Natural killer cell (primary cell): ENCODE results near the gene APBA2. TPM values are rescaled to one million over a fixed set of nuclear protein-coding genes. Genes with fewer than 3 reads are reported as not detected.

Source experiments
- ATAC-seq, 3 donors: fragments of 150-1000 bp in 2 of 3; fragments of 200-7000 bp in 1 of 3; cut with Tn5 transposase; 1 replicate in 1 of 3; 2 replicates in 2 of 3; pipeline ENCODE4 v1.10.0; 2021; ENCODE audit warnings: mild to moderate bottlenecking in 2 of 3, moderate library complexity in 2 of 3
- DNase-seq, 2 donors: peaks; one replicate each; pipeline versions ENCODE4 v3.0.0 to v3.0.0-alpha.2; 2013 to 2021; ENCODE audit warnings: mixed read lengths in 1 of 2
- H3K27ac ChIP-seq: one replicate; pipeline ENCODE4 v1.5.1; 2013; ENCODE audit warnings: mild to moderate bottlenecking, low read length
- H3K27me3 ChIP-seq: one replicate; pipeline ENCODE4 v1.6.1; 2013; ENCODE audit warnings: low read length; ENCODE audit not compliant: control insufficient read depth, insufficient read depth
- H3K36me3 ChIP-seq: one replicate; pipeline ENCODE4 v1.6.1; 2013; ENCODE audit warnings: low read length; ENCODE audit not compliant: control insufficient read depth, insufficient read depth
- H3K4me1 ChIP-seq: one replicate; pipeline ENCODE4 v1.6.1; 2013; ENCODE audit warnings: low read length; ENCODE audit not compliant: control insufficient read depth, insufficient read depth
- H3K4me3 ChIP-seq: one replicate; pipeline ENCODE4 v1.5.1; 2013; ENCODE audit warnings: low read length
- H3K9me3 ChIP-seq: one replicate; pipeline ENCODE4 v1.6.1; 2013; ENCODE audit warnings: low read length; ENCODE audit not compliant: control insufficient read depth, insufficient read depth
- H3K27ac Mint-ChIP-seq, 2 donors: one replicate each; pipeline ENCODE4 v1.8.0; 2022; ENCODE audit warnings: mild to moderate bottlenecking in 2 of 2, mixed read lengths in 2 of 2, moderate library complexity in 1 of 2
- H3K27me3 Mint-ChIP-seq, 2 donors: one replicate each; pipeline ENCODE4 v1.8.0; 2022; ENCODE audit warnings: low read depth in 2 of 2, mixed read lengths in 2 of 2
- H3K36me3 Mint-ChIP-seq: one replicate; pipeline ENCODE4 v1.8.0; 2022; ENCODE audit warnings: mixed read lengths
- H3K4me1 Mint-ChIP-seq, 2 donors: one replicate each; pipeline ENCODE4 v1.8.0; 2022; ENCODE audit warnings: mixed read lengths in 2 of 2
- H3K4me3 Mint-ChIP-seq: one replicate; pipeline ENCODE4 v1.8.0; 2022; ENCODE audit warnings: mild to moderate bottlenecking, moderate library complexity, mixed read lengths
- H3K9me3 Mint-ChIP-seq, 2 donors: one replicate each; pipeline ENCODE4 v1.8.0; 2022; ENCODE audit warnings: mixed read lengths in 2 of 2
- WGBS: methylation state at CpG from one replicate; pipeline ENCODE4 v1.1.7; 2013; ENCODE audit warnings: missing lambda C conversion rate; ENCODE audit not compliant: insufficient coverage; 5-methylcytosine and 5-hydroxymethylcytosine counted together
- intact Hi-C: fragments of 100-400 bp; cut with micrococcal nuclease; formaldehyde crosslinking; loops from one replicate; pipeline ENCODE4 v1.14.2; 2022
- total RNA-seq, 4 donors: library from RNA; stranded (reverse); fragments of 120-200 nt in 1 of 4; gene quantifications; one replicate each; pipeline versions ENCODE4 v1.2.3 to v1.2.4, GENCODE V29; 2013 to 2022
- TF ChIP-seq, protein P1 (sequence below): fragments of 200-600 bp; IDR thresholded peaks from one replicate; pipeline ENCODE4 v1.8.0; 2022; ENCODE audit warnings: antibody characterized with exemption

APBA2 gene
- total RNA-seq, 3 donors from 2014 or later (not counting 1 experiment from before 2014, with no cell fraction given) = 96.4 to 119 (median 97.9) TPM

DNA sequence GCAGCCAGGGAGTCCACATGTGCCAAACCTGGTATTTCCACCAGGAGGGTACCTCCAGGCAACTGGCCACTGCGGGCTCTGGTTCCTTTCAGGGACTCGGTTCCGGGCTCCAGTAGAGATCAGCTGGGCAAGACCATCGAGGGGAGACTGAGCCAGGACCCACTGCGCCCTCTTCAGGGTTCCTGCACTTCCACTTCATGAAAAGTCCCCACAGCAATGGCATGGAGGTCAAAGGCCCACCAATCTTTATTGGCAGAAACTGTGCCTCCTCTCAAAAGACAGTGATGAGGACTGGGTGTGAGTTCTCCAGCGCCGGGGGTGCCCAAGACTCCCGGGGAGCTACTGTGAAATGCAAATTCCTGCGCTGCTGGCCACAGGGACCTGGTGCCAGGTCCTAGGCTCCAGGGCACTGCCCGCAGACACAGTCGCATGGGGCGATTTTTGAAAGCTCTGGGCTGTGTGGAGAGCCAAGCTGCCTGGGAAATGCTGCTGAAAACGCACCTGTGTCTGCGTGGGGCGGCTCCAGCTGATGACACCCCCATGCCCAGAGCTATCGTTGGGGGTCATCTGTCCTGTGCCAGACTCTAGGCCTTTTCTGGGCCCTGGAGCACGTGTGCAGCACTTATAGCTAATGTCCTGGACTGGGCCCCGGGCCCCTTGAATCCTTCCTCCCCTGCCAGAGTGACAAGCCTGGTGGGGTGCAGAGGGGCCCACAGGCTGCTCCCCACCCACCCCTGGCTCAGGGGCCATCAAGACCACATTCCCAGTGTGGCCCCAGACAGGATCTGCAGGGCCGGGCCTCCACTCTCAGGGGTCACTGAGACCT, 239.8 kb downstream of the APBA2 start:
- H3K9me3 Mint-ChIP-seq = no peaks in the 10 kb centered on the region
- H3K4me1 ChIP-seq = peaks cover 10% of the 10 kb centered on the region
- H3K4me1 Mint-ChIP-seq = peaks cover 0 to 6% of the 10 kb centered on the region in 2 donors
- no peaks in the 10 kb centered on the region for H3K36me3 ChIP-seq
- no peaks in the 10 kb centered on the region for H3K9me3 ChIP-seq
- H3K36me3 Mint-ChIP-seq = no peaks in the 10 kb centered on the region
- intact Hi-C loops = no loop called here
- no peaks in the 10 kb centered on the region for H3K27me3 ChIP-seq
- H3K4me3 ChIP-seq = no peak overlapping the region
- H3K4me3 Mint-ChIP-seq = no peak overlapping the region
- H3K27ac Mint-ChIP-seq = no peak overlapping the region
- 87% methylated on average over 19 of the region's 19 CpGs for WGBS
- no peak for ATAC-seq
- no peak for DNase-seq
- H3K27ac ChIP-seq = no peak overlapping the region
- H3K27me3 Mint-ChIP-seq = peaks cover 0 to 2% of the 10 kb centered on the region in 2 donors
- TF ChIP-seq, protein P1, sequence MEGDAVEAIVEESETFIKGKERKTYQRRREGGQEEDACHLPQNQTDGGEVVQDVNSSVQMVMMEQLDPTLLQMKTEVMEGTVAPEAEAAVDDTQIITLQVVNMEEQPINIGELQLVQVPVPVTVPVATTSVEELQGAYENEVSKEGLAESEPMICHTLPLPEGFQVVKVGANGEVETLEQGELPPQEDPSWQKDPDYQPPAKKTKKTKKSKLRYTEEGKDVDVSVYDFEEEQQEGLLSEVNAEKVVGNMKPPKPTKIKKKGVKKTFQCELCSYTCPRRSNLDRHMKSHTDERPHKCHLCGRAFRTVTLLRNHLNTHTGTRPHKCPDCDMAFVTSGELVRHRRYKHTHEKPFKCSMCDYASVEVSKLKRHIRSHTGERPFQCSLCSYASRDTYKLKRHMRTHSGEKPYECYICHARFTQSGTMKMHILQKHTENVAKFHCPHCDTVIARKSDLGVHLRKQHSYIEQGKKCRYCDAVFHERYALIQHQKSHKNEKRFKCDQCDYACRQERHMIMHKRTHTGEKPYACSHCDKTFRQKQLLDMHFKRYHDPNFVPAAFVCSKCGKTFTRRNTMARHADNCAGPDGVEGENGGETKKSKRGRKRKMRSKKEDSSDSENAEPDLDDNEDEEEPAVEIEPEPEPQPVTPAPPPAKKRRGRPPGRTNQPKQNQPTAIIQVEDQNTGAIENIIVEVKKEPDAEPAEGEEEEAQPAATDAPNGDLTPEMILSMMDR = no peak

DNA sequence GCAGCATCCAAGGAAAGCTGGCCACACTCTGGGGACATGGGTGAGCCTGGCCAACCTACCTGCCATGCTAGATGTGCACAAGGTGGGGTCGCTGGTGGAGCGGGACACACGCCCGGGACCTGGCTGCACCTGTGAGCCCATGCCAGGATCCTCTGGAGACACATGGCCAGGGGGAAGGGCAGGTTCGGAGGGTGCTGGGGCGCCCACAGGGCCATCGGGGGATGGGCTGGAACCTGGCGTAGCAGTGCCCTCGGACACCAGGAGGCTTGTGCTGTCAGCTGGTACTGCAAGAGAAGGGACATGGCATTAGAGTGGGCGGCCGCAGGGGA, 240.4 kb downstream of the APBA2 start:
- no peaks in the 10 kb centered on the region for H3K27me3 ChIP-seq
- H3K36me3 ChIP-seq = no peaks in the 10 kb centered on the region
- TF ChIP-seq, protein P1 = no peak
- H3K9me3 Mint-ChIP-seq = no peaks in the 10 kb centered on the region
- no peak overlapping the region for H3K27ac Mint-ChIP-seq
- no peak for ATAC-seq
- peaks cover 0 to 2% of the 10 kb centered on the region in 2 donors for H3K27me3 Mint-ChIP-seq
- H3K9me3 ChIP-seq = no peaks in the 10 kb centered on the region
- H3K4me3 ChIP-seq = no peak overlapping the region
- no peak for DNase-seq
- 82% methylated on average over 11 of the region's 11 CpGs for WGBS
- no peak overlapping the region for H3K4me3 Mint-ChIP-seq
- peaks cover 0 to 6% of the 10 kb centered on the region in 2 donors for H3K4me1 Mint-ChIP-seq
- no peak overlapping the region for H3K27ac ChIP-seq
- no peaks in the 10 kb centered on the region for H3K36me3 Mint-ChIP-seq
- H3K4me1 ChIP-seq = peaks cover 10% of the 10 kb centered on the region
- intact Hi-C loops = no loop called here

DNA sequence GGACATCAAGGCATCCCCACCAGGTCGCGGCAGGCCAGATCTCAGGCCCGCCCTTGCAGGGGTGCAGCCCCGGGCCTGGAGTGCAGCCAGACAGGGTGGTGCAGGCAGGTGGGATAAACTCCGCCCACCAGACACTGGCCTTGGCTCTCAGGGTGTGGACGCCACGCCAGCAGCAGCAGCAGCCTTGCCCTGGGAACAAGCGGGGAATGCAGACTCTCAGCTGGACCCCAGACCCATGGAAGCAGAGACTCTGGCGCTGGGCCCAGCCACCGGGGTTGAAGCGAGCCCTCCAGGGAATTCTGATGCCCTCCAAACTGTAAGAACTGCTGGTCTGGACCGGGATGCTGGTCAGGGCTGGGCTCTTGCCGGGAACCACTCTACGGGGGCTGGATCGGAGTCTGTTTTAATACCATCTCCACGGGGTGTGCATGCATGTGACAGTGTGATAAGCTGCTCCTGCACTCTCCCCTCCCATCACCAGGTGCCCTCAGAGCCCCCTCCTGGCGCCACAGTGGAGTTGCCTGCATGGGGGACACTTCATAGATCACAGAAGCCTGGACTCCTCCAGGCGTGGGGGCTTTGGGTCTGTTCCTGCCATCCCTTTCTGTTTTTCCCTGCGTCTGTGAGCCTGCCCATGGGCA, 241.2 kb downstream of the APBA2 start:
- no peak overlapping the region for H3K4me3 Mint-ChIP-seq
- H3K4me1 Mint-ChIP-seq = peaks cover 5 to 6% of the 10 kb centered on the region in 2 donors
- H3K27me3 ChIP-seq = no peaks in the 10 kb centered on the region
- DNase-seq = no peak
- H3K27ac ChIP-seq = no peak overlapping the region
- H3K36me3 ChIP-seq = no peaks in the 10 kb centered on the region
- H3K27ac Mint-ChIP-seq = no peak overlapping the region
- no peaks in the 10 kb centered on the region for H3K9me3 Mint-ChIP-seq
- H3K9me3 ChIP-seq = no peaks in the 10 kb centered on the region
- no peak overlapping the region for H3K4me3 ChIP-seq
- peaks cover 10% of the 10 kb centered on the region for H3K4me1 ChIP-seq
- H3K36me3 Mint-ChIP-seq = no peaks in the 10 kb centered on the region
- H3K27me3 Mint-ChIP-seq = peaks cover 0 to 2% of the 10 kb centered on the region in 2 donors
- ATAC-seq = no peak
- TF ChIP-seq, protein P1 = no peak
- WGBS = 80% methylated on average over 19 of the region's 19 CpGs
- intact Hi-C loops = no loop called here
